Measurements from ENCODE around the gene PDPR.

DNA sequence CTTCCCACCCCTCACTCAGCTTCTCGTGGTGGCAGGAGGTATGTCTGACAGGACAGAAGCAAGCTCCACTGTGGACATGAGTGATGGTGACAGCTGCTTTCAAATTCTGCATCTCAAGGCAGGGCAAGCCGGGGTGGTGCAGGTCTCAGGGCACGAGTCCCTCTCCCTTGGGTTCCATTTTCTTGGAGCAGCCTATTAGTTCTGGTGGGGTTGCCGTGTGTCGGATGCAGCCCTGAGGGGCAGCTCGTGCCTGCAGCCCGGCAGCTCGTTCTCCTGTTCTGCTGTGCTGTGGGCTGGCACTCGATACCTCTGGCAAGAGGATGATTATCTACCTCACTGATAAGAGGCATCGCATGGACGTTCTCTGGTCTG lies 43.0 kb downstream of the PDPR start:
- TF ChIP-seq, protein P1, sequence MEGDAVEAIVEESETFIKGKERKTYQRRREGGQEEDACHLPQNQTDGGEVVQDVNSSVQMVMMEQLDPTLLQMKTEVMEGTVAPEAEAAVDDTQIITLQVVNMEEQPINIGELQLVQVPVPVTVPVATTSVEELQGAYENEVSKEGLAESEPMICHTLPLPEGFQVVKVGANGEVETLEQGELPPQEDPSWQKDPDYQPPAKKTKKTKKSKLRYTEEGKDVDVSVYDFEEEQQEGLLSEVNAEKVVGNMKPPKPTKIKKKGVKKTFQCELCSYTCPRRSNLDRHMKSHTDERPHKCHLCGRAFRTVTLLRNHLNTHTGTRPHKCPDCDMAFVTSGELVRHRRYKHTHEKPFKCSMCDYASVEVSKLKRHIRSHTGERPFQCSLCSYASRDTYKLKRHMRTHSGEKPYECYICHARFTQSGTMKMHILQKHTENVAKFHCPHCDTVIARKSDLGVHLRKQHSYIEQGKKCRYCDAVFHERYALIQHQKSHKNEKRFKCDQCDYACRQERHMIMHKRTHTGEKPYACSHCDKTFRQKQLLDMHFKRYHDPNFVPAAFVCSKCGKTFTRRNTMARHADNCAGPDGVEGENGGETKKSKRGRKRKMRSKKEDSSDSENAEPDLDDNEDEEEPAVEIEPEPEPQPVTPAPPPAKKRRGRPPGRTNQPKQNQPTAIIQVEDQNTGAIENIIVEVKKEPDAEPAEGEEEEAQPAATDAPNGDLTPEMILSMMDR (IDR thresholded peaks at IDR 0.05) = no peak
- no peak for TF ChIP-seq GATA2 (CRISPR knock-in tag; IDR thresholded peaks at IDR 0.05)
- no peak for TF ChIP-seq EZH2phosphoT487 (IDR thresholded peaks at IDR 0.05; ENCODE audit: borderline replicate concordance, low read depth)
- TF ChIP-seq EP300 (IDR thresholded peaks at IDR 0.05; ENCODE audit: borderline replicate concordance in 1 of 2, low read depth in 1 of 2, low read length in 1 of 2) = no peak
